ENCODE measurements around the gene IL15. TPM values are rescaled to one million over a fixed set of nuclear protein-coding genes. Genes with fewer than 3 reads are reported as not detected.
A peak's percentile ranks its signal among the peaks of the same experiment; 100 is the strongest.

IL15 gene
- total and polyA plus RNA-seq, 2 experiments from 2014 or later: 2.3 to 3.7 TPM

DNA sequence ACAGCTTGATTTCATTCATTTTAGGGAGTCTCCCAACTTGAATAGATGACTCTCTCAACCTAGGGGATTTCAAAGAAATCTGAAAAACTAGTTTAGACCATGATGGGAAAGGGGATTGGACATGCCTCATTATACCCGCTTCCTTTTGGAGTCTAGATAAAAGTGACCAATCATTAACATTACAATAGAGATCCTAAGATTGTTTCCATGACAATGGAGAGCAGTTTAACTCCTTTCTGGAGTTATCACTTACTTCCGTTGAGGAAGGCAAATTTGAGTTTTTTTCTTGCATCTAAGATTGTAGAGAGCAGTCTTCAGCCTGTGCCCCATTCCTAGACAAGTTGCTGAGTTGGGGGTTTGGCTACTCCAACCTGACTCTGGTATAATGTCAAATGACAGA lies 11.4 kb upstream of the IL15 start (continued):
- TF ChIP-seq, protein P1, sequence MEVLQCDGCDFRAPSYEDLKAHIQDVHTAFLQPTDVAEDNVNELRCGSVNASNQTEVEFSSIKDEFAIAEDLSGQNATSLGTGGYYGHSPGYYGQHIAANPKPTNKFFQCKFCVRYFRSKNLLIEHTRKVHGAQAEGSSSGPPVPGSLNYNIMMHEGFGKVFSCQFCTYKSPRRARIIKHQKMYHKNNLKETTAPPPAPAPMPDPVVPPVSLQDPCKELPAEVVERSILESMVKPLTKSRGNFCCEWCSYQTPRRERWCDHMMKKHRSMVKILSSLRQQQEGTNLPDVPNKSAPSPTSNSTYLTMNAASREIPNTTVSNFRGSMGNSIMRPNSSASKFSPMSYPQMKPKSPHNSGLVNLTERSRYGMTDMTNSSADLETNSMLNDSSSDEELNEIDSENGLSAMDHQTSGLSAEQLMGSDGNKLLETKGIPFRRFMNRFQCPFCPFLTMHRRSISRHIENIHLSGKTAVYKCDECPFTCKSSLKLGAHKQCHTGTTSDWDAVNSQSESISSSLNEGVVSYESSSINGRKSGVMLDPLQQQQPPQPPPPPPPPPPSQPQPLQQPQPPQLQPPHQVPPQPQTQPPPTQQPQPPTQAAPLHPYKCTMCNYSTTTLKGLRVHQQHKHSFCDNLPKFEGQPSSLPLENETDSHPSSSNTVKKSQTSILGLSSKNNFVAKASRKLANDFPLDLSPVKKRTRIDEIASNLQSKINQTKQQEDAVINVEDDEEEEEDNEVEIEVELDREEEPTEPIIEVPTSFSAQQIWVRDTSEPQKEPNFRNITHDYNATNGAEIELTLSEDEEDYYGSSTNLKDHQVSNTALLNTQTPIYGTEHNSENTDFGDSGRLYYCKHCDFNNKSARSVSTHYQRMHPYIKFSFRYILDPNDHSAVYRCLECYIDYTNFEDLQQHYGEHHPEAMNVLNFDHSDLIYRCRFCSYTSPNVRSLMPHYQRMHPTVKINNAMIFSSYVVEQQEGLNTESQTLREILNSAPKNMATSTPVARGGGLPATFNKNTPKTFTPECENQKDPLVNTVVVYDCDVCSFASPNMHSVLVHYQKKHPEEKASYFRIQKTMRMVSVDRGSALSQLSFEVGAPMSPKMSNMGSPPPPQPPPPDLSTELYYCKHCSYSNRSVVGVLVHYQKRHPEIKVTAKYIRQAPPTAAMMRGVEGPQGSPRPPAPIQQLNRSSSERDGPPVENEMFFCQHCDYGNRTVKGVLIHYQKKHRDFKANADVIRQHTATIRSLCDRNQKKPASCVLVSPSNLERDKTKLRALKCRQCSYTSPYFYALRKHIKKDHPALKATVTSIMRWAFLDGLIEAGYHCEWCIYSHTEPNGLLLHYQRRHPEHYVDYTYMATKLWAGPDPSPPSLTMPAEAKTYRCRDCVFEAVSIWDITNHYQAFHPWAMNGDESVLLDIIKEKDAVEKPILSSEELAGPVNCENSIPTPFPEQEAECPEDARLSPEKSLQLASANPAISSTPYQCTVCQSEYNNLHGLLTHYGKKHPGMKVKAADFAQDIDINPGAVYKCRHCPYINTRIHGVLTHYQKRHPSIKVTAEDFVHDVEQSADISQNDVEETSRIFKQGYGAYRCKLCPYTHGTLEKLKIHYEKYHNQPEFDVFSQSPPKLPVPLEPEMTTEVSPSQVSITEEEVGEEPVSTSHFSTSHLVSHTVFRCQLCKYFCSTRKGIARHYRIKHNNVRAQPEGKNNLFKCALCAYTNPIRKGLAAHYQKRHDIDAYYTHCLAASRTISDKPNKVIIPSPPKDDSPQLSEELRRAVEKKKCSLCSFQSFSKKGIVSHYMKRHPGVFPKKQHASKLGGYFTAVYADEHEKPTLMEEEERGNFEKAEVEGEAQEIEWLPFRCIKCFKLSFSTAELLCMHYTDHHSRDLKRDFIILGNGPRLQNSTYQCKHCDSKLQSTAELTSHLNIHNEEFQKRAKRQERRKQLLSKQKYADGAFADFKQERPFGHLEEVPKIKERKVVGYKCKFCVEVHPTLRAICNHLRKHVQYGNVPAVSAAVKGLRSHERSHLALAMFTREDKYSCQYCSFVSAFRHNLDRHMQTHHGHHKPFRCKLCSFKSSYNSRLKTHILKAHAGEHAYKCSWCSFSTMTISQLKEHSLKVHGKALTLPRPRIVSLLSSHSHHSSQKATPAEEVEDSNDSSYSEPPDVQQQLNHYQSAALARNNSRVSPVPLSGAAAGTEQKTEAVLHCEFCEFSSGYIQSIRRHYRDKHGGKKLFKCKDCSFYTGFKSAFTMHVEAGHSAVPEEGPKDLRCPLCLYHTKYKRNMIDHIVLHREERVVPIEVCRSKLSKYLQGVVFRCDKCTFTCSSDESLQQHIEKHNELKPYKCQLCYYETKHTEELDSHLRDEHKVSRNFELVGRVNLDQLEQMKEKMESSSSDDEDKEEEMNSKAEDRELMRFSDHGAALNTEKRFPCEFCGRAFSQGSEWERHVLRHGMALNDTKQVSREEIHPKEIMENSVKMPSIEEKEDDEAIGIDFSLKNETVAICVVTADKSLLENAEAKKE (CRISPR knock-in tag; IDR thresholded peaks at IDR 0.05): 0 out of 2 replicates have a peak, but pooled peaks have one; percentile 8

DNA sequence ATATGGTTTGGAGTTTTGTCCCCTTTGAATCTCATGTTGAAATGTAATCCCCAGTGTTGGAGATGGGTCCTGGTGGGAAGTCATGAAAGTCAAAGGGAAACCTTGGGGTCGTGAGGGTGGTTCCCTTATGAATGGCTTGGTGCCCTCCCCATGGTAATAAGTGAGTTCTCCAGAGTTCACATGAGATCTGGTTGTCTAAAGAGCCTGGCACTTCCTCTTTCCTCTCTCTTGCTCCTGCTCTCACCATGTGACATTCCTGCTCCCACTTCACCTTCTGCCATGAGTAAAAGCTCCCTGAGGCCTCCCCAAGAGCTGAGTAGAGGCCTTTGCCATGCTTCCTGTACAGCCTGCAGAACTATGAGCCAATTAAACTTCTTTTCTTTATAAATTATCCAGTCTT lies 5.5 kb upstream of the IL15 start:
- H3K4me3 ChIP-seq: no peak overlapping the region
- no peaks in the 10 kb centered on the region for H3K79me2 ChIP-seq (replicated peaks; ENCODE audit: insufficient read depth)
- no peaks in the 10 kb centered on the region for H4K20me1 ChIP-seq (replicated peaks; ENCODE audit: insufficient read depth)
- H3K27me3 ChIP-seq (ENCODE audit: insufficient read depth): peaks cover 12% of the 10 kb centered on the region
- no peaks in the 10 kb centered on the region for H3K36me3 ChIP-seq (ENCODE audit: insufficient read depth)
- H3K27ac ChIP-seq (ENCODE audit: low read depth): no peak overlapping the region
- no peak for DNase-seq (ENCODE audit: low spot score)
- Mint-ChIP-seq H3K4me1 (peaks cover 15% of the 10 kb centered on the region), H3K9me3 (no peaks in the 10 kb centered on the region), H3K36me3 (ENCODE audit: low read depth) (no peaks in the 10 kb centered on the region), H3K27ac (no peak overlapping the region), H3K4me3 (no peak overlapping the region), H3K27me3 (ENCODE audit: insufficient read depth, low read depth, poor library complexity) (peaks cover 3% of the 10 kb centered on the region)
- no peak for ATAC-seq
- no peaks in the 10 kb centered on the region for H3F3A ChIP-seq (replicated peaks; ENCODE audit: low read depth)
- H2AFZ ChIP-seq: 0 out of 2 replicates have a peak overlapping the region, but pooled peaks have one; percentile 9
- H3K9me2 ChIP-seq (ENCODE audit: insufficient read depth): no peaks in the 10 kb centered on the region
- H3K4me1 ChIP-seq (ENCODE audit: insufficient read depth): peaks cover 17% of the 10 kb centered on the region
- no peak overlapping the region for H3K4me2 ChIP-seq
- TF ChIP-seq, protein P1 (CRISPR knock-in tag; IDR thresholded peaks at IDR 0.05): no peak
- TF ChIP-seq EZH2 (IDR thresholded peaks at IDR 0.05; ENCODE audit: low read depth, unreplicated experiment) (no peak), ZNF114 (CRISPR knock-in tag; IDR thresholded peaks at IDR 0.05) (no peak)
